ENCODE data around the gene RAET1G.
A peak's percentile ranks its signal among the peaks of the same experiment; 100 is the strongest.
"Not testable (repeated sequence)": the region's sequence is repeated elsewhere in the genome, so short reads cannot be mapped to it uniquely, and the experiment has no call there.

Gene RAET1G

GRCh38 chr6:149922642-149923326 is at the start of gene RAET1G:
Gene RAET1G (minus strand): TSS chr6:149923121. CDS start chr6:149923010, 111 bp downstream.
- peak; percentile 72 for DNase-seq (ENCODE audit: low read depth)

- no peak for DNase-seq (ENCODE audit: low read depth)
Measured at GRCh38 chr6:149969635-149970034, 46.7 kb upstream of the RAET1G start.

- not testable (repeated sequence) for DNase-seq (ENCODE audit: low read depth)
Measured at GRCh38 chr6:149968909-149969308, 46.0 kb upstream of the RAET1G start.

- DNase-seq (ENCODE audit: low read depth): not testable (repeated sequence)
Measured at GRCh38 chr6:149967999-149968398, 45.1 kb upstream of the RAET1G start.

- DNase-seq (ENCODE audit: low read depth): no peak
Measured at GRCh38 chr6:149967591-149967990, 44.7 kb upstream of the RAET1G start.

- not testable (repeated sequence) for DNase-seq (ENCODE audit: low read depth)
Measured at GRCh38 chr6:149966319-149966718, 43.4 kb upstream of the RAET1G start.

- DNase-seq (ENCODE audit: low read depth): no peak
Measured at GRCh38 chr6:149965194-149966020, 42.5 kb upstream of the RAET1G start.

- DNase-seq (ENCODE audit: low read depth): no peak
Measured at GRCh38 chr6:149964308-149965193, 41.6 kb upstream of the RAET1G start.

- peak; percentile 67 for DNase-seq (ENCODE audit: low read depth)
Measured at GRCh38 chr6:149963462-149964307, 40.8 kb upstream of the RAET1G start, which contains the start of gene ULBP1. Gene ULBP1 (plus strand): TSS chr6:149963943. CDS start chr6:149964050, 107 bp downstream.

GRCh38 chr6:149963212-149963461 is 40.2 kb upstream of the RAET1G start:
- DNase-seq (ENCODE audit: low read depth): no peak

- DNase-seq (ENCODE audit: low read depth): no peak
Measured at GRCh38 chr6:149962461-149963211, 39.7 kb upstream of the RAET1G start.

- DNase-seq (ENCODE audit: low read depth): no peak
Measured at GRCh38 chr6:149961728-149962425, 39.0 kb upstream of the RAET1G start.

GRCh38 chr6:149960488-149960887 is 37.6 kb upstream of the RAET1G start:
- DNase-seq (ENCODE audit: low read depth): no peak

GRCh38 chr6:149959806-149960205 is 36.9 kb upstream of the RAET1G start:
- DNase-seq (ENCODE audit: low read depth): not testable (repeated sequence)

- DNase-seq (ENCODE audit: low read depth): not testable (repeated sequence)
Measured at GRCh38 chr6:149958124-149958523, 35.2 kb upstream of the RAET1G start.

- not testable (repeated sequence) for DNase-seq (ENCODE audit: low read depth)
Measured at GRCh38 chr6:149955654-149956317, 32.9 kb upstream of the RAET1G start.

GRCh38 chr6:149954984-149955653 is 32.2 kb upstream of the RAET1G start:
- not testable (repeated sequence) for DNase-seq (ENCODE audit: low read depth)

GRCh38 chr6:149954328-149954983 is 31.5 kb upstream of the RAET1G start:
- not testable (repeated sequence) for DNase-seq (ENCODE audit: low read depth)

Measured in T-helper 22 cell (primary cell).